Measurements from ENCODE around the gene MXD3. TPM values are rescaled to one million over a fixed set of nuclear protein-coding genes. Genes with fewer than 3 reads are reported as not detected.

Gene MXD3
- total RNA-seq, 1 donor from 2014 or later: 17.3 TPM

- no peaks in the 10 kb centered on the region for H3K27me3 Mint-ChIP-seq (ENCODE audit: unreplicated experiment)
- DNase-seq: no peak
- no peak overlapping the region for H3K4me3 Mint-ChIP-seq (ENCODE audit: unreplicated experiment)
- peaks cover 2% of the 10 kb centered on the region for H3K9me3 Mint-ChIP-seq (ENCODE audit: unreplicated experiment)
- H3K4me1 Mint-ChIP-seq (ENCODE audit: low read depth, unreplicated experiment): no peaks in the 10 kb centered on the region
- TF ChIP-seq CTCF (IDR thresholded peaks at IDR 0.05; ENCODE audit: partially characterized antibody, unreplicated experiment): no peak
- peaks cover 3% of the 10 kb centered on the region for H3K36me3 Mint-ChIP-seq (ENCODE audit: unreplicated experiment)
- H3K27ac Mint-ChIP-seq (ENCODE audit: unreplicated experiment): no peak overlapping the region
Observed at GRCh38 chr5:177276886-177277285, 34.8 kb downstream of the MXD3 start.

DNA sequence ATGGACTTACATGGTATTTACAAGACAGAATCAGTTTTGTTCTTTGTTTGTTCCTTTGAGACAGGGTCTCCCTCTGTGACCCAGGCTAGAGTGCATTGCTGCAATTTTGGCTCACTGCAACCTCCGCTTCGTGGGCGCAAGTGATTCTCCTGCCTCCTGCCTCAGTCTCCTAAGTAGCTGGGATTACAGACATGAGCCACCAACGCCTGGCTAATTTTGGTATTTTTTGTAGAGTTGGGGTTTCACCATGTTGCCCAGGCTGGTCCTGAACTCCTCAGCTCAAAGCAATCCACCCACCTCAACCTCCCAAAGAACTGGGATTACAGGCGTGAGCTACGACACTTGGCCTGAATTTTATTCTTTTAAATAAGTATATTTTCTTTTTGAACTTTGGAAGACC is 35.8 kb downstream of the MXD3 start:
- Mint-ChIP-seq H3K4me3 (ENCODE audit: unreplicated experiment) (no peak overlapping the region), H3K4me1 (ENCODE audit: low read depth, unreplicated experiment) (no peaks in the 10 kb centered on the region), H3K27ac (ENCODE audit: unreplicated experiment) (no peak overlapping the region), H3K27me3 (ENCODE audit: unreplicated experiment) (no peaks in the 10 kb centered on the region), H3K36me3 (ENCODE audit: unreplicated experiment) (peaks cover 3% of the 10 kb centered on the region), H3K9me3 (ENCODE audit: unreplicated experiment) (peaks cover 4% of the 10 kb centered on the region)
- DNase-seq: no peak
- no peak for TF ChIP-seq CTCF (IDR thresholded peaks at IDR 0.05; ENCODE audit: partially characterized antibody, unreplicated experiment)

DNA sequence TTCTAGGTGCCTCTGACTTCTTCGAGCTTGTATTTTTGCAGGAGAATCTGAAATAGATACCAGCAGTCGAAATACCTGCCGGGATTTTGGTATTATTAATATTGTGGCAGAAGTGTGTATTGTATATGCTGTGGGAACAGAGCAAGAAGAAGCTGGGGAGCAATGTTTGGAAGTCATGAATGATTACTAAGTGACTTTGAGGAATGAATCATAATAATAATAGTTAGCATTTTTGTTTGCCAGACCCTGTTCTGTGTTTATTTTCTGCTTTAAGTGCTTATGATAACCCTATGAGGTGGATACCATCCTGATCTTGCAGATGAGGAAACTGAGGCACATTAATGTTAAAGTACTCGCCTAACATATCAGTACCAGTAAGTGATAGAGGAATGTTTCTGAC is 40.6 kb downstream of the MXD3 start:
- Mint-ChIP-seq H3K27me3 (ENCODE audit: unreplicated experiment) (no peaks in the 10 kb centered on the region), H3K4me3 (ENCODE audit: unreplicated experiment) (no peak overlapping the region), H3K9me3 (ENCODE audit: unreplicated experiment) (peaks cover 4% of the 10 kb centered on the region), H3K4me1 (ENCODE audit: low read depth, unreplicated experiment) (no peaks in the 10 kb centered on the region), H3K36me3 (ENCODE audit: unreplicated experiment) (no peaks in the 10 kb centered on the region), H3K27ac (ENCODE audit: unreplicated experiment) (no peak overlapping the region)
- DNase-seq: no peak
- TF ChIP-seq CTCF (IDR thresholded peaks at IDR 0.05; ENCODE audit: partially characterized antibody, unreplicated experiment): no peak

GRCh38 chr5:177270653-177271052 is 41.0 kb downstream of the MXD3 start:
- DNase-seq: no peak
- peaks cover 4% of the 10 kb centered on the region for H3K9me3 Mint-ChIP-seq (ENCODE audit: unreplicated experiment)
- no peaks in the 10 kb centered on the region for H3K4me1 Mint-ChIP-seq (ENCODE audit: low read depth, unreplicated experiment)
- peaks cover 2% of the 10 kb centered on the region for H3K27me3 Mint-ChIP-seq (ENCODE audit: unreplicated experiment)
- no peak overlapping the region for H3K4me3 Mint-ChIP-seq (ENCODE audit: unreplicated experiment)
- H3K36me3 Mint-ChIP-seq (ENCODE audit: unreplicated experiment): no peaks in the 10 kb centered on the region
- TF ChIP-seq CTCF (IDR thresholded peaks at IDR 0.05; ENCODE audit: partially characterized antibody, unreplicated experiment): no peak
- H3K27ac Mint-ChIP-seq (ENCODE audit: unreplicated experiment): no peak overlapping the region

DNA sequence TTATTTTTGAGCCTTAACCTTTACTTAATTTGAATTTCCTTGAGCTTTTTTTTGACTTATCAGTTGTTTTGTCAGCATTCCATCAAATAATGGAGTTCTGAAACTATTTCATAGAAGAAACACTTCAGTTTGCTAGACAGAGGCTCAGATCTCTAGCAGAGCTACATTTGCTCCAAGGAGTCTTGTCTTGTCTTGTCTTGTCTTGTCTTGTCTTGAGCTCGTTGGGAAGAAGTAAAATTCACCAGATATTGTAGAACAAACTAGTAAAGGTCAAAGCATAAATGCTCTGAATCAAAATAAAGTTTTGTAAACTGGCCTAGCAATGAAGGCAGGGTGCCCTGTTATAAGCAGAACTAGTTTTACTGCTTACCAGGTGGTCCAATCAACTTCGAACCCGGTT is 41.7 kb downstream of the MXD3 start:
- H3K9me3 Mint-ChIP-seq (ENCODE audit: unreplicated experiment): peaks cover 4% of the 10 kb centered on the region
- H3K36me3 Mint-ChIP-seq (ENCODE audit: unreplicated experiment): no peaks in the 10 kb centered on the region
- H3K27ac Mint-ChIP-seq (ENCODE audit: unreplicated experiment): no peak overlapping the region
- DNase-seq: no peak
- H3K4me3 Mint-ChIP-seq (ENCODE audit: unreplicated experiment): no peak overlapping the region
- H3K27me3 Mint-ChIP-seq (ENCODE audit: unreplicated experiment): peaks cover 2% of the 10 kb centered on the region
- no peak for TF ChIP-seq CTCF (IDR thresholded peaks at IDR 0.05; ENCODE audit: partially characterized antibody, unreplicated experiment)
- H3K4me1 Mint-ChIP-seq (ENCODE audit: low read depth, unreplicated experiment): no peaks in the 10 kb centered on the region
